ENCODE data around the gene DCTN3. TPM values are rescaled to one million over a fixed set of nuclear protein-coding genes. Genes with fewer than 3 reads are reported as not detected.

The DCTN3 gene
- total and polyA plus RNA-seq, 2 experiments from 2014 or later: 75.0 to 83.1 TPM

DNA sequence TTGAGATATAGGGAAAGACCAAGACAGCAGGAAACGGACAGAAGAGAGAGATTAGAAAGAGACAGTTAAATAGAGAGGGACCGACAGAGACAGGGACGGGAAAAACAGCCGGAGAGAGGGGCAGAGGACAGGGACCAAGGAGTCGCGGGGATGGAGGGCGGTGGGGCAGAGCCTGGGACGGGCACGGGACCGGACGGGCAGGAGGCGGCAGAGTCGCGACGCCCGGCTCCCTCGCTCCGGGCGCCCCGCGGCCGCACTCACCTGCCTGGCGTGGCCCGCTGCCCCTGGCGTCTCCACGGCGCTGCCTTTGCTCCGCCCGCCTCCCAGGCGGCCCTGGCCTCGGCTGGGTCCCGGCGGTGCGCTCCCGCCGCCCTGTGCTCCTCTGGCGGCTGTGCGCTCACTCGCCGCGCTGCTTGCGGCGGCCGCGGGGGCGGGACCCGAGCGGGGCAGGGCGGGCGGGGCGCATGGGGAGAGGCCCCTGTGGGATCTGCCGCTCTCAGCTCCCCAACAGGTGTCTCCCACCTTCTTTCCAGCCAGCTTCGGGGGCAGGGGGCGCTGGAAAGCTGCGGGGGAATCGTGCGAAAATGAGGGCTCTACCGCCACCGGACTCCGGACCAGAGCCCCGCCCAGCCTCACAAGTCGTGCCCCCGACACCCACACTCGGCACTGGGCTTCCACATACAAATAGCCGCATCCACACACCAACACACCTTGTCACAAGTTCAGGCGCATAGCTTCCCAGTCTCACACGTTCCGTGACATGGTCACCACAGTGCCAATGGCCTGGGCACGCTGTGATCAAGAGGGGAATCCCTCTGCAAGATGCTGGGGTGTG lies 8.6 kb upstream of the DCTN3 start, which contains the start of gene ARID3C:
Gene ARID3C, minus strand, starts transcription at position 411 of the 835 bp plus-strand sequence. CDS start 1,052 bp downstream, outside the sequence.
- TF ChIP-seq EZH2 (IDR thresholded peaks at IDR 0.05; ENCODE audit: borderline replicate concordance): peak; percentile 47
- TF ChIP-seq, protein P1, sequence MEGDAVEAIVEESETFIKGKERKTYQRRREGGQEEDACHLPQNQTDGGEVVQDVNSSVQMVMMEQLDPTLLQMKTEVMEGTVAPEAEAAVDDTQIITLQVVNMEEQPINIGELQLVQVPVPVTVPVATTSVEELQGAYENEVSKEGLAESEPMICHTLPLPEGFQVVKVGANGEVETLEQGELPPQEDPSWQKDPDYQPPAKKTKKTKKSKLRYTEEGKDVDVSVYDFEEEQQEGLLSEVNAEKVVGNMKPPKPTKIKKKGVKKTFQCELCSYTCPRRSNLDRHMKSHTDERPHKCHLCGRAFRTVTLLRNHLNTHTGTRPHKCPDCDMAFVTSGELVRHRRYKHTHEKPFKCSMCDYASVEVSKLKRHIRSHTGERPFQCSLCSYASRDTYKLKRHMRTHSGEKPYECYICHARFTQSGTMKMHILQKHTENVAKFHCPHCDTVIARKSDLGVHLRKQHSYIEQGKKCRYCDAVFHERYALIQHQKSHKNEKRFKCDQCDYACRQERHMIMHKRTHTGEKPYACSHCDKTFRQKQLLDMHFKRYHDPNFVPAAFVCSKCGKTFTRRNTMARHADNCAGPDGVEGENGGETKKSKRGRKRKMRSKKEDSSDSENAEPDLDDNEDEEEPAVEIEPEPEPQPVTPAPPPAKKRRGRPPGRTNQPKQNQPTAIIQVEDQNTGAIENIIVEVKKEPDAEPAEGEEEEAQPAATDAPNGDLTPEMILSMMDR (IDR thresholded peaks at IDR 0.05; ENCODE audit: poor library complexity): no peak
- no peak within 1 kb of the TSS for H3K27ac ChIP-seq
- peak within 1 kb of the TSS; percentile 23 for H3K4me3 ChIP-seq
- no peaks in the 10 kb centered on the region for H3K36me3 ChIP-seq (replicated peaks; ENCODE audit: insufficient read depth, low read depth)
- no peaks in the 10 kb centered on the region for H4K20me1 ChIP-seq (ENCODE audit: insufficient read depth, poor library complexity, severe bottlenecking)
- H3K27me3 ChIP-seq: peaks cover 69% of the 10 kb centered on the region
- peak within 1 kb of the TSS; percentile 97 for H3K4me2 ChIP-seq
- WGBS (ENCODE audit: low lambda C conversion rate, missing lambda C conversion rate): 5% methylated on average over 27 of the region's 69 CpGs
- no peaks in the 10 kb centered on the region for H3K9me2 ChIP-seq (replicated peaks; ENCODE audit: insufficient read depth)
- no peak within 1 kb of the TSS for H2AFZ ChIP-seq
- DNase-seq (ENCODE audit: low spot score): peak; percentile 74
- H3K79me2 ChIP-seq: no peaks in the 10 kb centered on the region
- no peaks in the 10 kb centered on the region for H3K9me3 ChIP-seq (ENCODE audit: low read depth)
- H3K4me1 ChIP-seq (ENCODE audit: insufficient read depth): peaks cover 4% of the 10 kb centered on the region

DNA sequence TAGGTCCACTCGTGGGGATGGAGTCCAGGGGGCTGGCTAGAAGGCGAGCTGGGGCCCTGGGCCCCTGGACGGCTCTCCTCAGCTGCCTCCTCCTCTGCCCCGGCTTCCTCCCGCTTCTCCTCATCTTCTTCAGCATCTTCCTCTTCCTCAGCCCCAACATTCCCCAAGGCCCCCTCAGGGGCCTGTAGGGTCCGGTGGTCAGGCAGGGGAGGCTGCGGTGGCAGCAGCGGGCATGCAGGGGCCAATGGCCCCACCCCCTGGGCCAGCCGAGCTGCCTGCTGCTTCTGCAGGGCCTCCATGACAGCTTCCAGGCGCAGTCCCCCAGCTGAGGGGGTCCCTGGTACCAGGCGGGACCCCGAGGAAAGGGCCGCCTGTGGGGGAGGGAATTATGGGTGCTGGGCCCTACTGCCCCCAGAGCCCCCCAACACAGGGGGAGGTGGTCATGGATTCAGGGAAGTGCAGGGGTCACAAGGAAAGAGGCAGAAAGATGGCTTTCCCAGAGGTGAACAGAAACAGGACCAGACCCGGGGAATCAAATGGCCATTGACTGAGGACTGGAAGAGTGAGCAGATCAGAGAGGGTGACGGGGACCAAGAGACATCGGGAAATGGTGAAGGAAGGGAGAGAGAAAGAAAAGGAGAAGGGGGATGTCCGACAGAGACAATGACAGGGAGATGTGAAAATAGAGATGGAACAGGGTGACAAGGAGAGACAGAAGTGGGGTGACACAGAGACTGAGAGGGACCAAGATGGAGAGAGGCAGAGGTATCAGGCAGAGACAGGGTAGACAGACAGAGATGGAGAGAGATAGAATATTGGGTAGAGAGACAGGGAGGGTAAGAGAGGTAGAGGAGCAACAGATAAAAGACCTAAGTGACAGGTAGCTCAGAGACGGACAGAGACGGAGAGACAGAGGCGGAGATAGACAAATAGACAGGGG lies 7.7 kb upstream of the DCTN3 start:
- Histone ChIP-seq H3K27me3 (peaks cover 76% of the 10 kb centered on the region), H3K4me2 (peak overlapping the region; percentile 97), H3K9me3 (ENCODE audit: low read depth) (no peaks in the 10 kb centered on the region), H3K9me2 (replicated peaks; ENCODE audit: insufficient read depth) (no peaks in the 10 kb centered on the region), H3K36me3 (replicated peaks; ENCODE audit: insufficient read depth, low read depth) (no peaks in the 10 kb centered on the region), H3K27ac (no peak overlapping the region), H3K4me1 (ENCODE audit: insufficient read depth) (peaks cover 4% of the 10 kb centered on the region), H3K4me3 (no peak overlapping the region), H4K20me1 (ENCODE audit: insufficient read depth, poor library complexity, severe bottlenecking) (no peaks in the 10 kb centered on the region), H3K79me2 (no peaks in the 10 kb centered on the region), H2AFZ (no peak overlapping the region)
- DNase-seq (ENCODE audit: low spot score): no peak
- WGBS (ENCODE audit: low lambda C conversion rate, missing lambda C conversion rate): 64% methylated on average over 20 of the region's 20 CpGs
- TF ChIP-seq EZH2phosphoT487 (IDR thresholded peaks at IDR 0.05; ENCODE audit: low read depth, severe bottlenecking, unreplicated experiment) (no peak), EZH2 (IDR thresholded peaks at IDR 0.05; ENCODE audit: borderline replicate concordance) (no peak)

DNA sequence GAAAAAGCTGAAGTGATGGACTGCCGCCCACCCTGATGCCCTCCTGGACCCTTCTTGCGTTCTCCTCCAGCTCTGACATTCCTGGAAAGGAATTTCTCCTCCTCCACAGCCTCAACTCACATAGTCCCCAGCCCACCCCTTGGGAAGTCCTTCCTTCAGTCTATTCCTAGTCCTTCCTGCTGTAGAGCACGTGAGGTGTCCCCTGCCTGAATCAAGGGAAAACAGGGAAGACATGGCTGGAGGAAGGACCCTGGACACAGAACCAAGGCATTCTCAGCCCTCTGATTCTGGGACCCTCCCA lies 4.8 kb upstream of the DCTN3 start:
- Histone ChIP-seq H3K36me3 (replicated peaks; ENCODE audit: insufficient read depth, low read depth) (no peaks in the 10 kb centered on the region), H3K27me3 (peaks cover 72% of the 10 kb centered on the region), H3K9me3 (ENCODE audit: low read depth) (no peaks in the 10 kb centered on the region), H3K9me2 (replicated peaks; ENCODE audit: insufficient read depth) (no peaks in the 10 kb centered on the region), H3K4me3 (no peak overlapping the region), H3K79me2 (no peaks in the 10 kb centered on the region), H3K27ac (no peak overlapping the region), H4K20me1 (ENCODE audit: insufficient read depth, poor library complexity, severe bottlenecking) (no peaks in the 10 kb centered on the region), H2AFZ (no peak overlapping the region), H3K4me1 (ENCODE audit: insufficient read depth) (peaks cover 2% of the 10 kb centered on the region), H3K4me2 (no peak overlapping the region)
- no peak for TF ChIP-seq EZH2 (IDR thresholded peaks at IDR 0.05; ENCODE audit: borderline replicate concordance)
- TF ChIP-seq, protein P1 (IDR thresholded peaks at IDR 0.05; ENCODE audit: poor library complexity): no peak
- TF ChIP-seq EZH2phosphoT487 (IDR thresholded peaks at IDR 0.05; ENCODE audit: low read depth, severe bottlenecking, unreplicated experiment): no peak
- 67% methylated on average over 3 of the region's 3 CpGs for WGBS (ENCODE audit: low lambda C conversion rate, missing lambda C conversion rate)
- no peak for DNase-seq (ENCODE audit: low spot score)
